ENCODE measurements around the gene CLDN18.

DNA sequence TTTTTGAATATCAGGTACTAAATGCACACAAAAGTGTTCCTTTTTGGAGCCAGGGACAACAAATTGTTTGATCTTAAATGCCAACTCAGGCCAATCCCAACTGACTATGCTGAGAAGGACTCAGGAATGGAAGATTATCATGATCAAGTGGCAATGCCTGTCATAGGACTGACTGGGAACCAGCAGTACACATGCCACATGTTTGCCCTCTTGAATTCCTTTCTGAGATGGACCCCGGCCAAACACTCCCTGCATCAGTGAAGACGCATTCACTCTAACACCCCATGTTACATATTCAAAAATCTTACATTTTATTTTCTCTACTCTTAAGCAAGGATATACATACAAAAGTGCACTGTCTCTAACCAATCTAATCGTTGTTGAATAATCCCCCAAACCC, 36.1 kb downstream of the CLDN18 start:
- TF ChIP-seq CTCF (IDR thresholded peaks at IDR 0.05) (no peak), POLR2AphosphoS5 (IDR thresholded peaks at IDR 0.05; ENCODE audit: low read depth, low read length) (no peak), SIN3A (IDR thresholded peaks at IDR 0.05; ENCODE audit: borderline replicate concordance, insufficient read depth, low read depth, low read length) (no peak), TCF7L2 (IDR thresholded peaks at IDR 0.05; ENCODE audit: low read depth, low read length) (no peak)
- TF ChIP-seq, protein P1, sequence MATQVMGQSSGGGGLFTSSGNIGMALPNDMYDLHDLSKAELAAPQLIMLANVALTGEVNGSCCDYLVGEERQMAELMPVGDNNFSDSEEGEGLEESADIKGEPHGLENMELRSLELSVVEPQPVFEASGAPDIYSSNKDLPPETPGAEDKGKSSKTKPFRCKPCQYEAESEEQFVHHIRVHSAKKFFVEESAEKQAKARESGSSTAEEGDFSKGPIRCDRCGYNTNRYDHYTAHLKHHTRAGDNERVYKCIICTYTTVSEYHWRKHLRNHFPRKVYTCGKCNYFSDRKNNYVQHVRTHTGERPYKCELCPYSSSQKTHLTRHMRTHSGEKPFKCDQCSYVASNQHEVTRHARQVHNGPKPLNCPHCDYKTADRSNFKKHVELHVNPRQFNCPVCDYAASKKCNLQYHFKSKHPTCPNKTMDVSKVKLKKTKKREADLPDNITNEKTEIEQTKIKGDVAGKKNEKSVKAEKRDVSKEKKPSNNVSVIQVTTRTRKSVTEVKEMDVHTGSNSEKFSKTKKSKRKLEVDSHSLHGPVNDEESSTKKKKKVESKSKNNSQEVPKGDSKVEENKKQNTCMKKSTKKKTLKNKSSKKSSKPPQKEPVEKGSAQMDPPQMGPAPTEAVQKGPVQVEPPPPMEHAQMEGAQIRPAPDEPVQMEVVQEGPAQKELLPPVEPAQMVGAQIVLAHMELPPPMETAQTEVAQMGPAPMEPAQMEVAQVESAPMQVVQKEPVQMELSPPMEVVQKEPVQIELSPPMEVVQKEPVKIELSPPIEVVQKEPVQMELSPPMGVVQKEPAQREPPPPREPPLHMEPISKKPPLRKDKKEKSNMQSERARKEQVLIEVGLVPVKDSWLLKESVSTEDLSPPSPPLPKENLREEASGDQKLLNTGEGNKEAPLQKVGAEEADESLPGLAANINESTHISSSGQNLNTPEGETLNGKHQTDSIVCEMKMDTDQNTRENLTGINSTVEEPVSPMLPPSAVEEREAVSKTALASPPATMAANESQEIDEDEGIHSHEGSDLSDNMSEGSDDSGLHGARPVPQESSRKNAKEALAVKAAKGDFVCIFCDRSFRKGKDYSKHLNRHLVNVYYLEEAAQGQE (IDR thresholded peaks at IDR 0.05; ENCODE audit: insufficient read depth in 1 of 2, low read depth in 2 of 2, low read length in 1 of 2), result no peak
